Stimulated activated CD4-positive, alpha-beta T cell treated with anti-CD3 and anti-CD28 coated beads, Interleukin-12 subunit alpha, Interleukin-12 subunit beta, amount 100 ng/mL, for 4 hours (primary cell): ENCODE data around the gene MPIG6B.

Experiments used
- DNase-seq: peaks from one replicate; pipeline ENCODE4 v3.0.0-alpha.2; 2020

The MPIG6B gene, protein sequence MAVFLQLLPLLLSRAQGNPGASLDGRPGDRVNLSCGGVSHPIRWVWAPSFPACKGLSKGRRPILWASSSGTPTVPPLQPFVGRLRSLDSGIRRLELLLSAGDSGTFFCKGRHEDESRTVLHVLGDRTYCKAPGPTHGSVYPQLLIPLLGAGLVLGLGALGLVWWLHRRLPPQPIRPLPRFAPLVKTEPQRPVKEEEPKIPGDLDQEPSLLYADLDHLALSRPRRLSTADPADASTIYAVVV

GRCh38 chr6:31723245-31723979 lies at the start of gene MPIG6B:
Gene MPIG6B, plus strand, starts transcription at chr6:31723373. Its CDS starts 11 bp downstream, at chr6:31723384.
- no peak for DNase-seq

GRCh38 chr6:31676322-31676903 lies 46.8 kb upstream of the MPIG6B start:
- no peak for DNase-seq

GRCh38 chr6:31676904-31677303 lies 46.3 kb upstream of the MPIG6B start:
- no peak for DNase-seq

- no peak for DNase-seq
Measured at GRCh38 chr6:31677955-31678354, 45.2 kb upstream of the MPIG6B start.

GRCh38 chr6:31680226-31681134 lies 42.7 kb upstream of the MPIG6B start, which contains the start of gene LY6G5C:
Gene LY6G5C, minus strand, starts transcription at chr6:31681067. Its CDS starts 694 bp downstream, at chr6:31680373.
- peak; percentile 60 for DNase-seq

- peak; percentile 41 for DNase-seq
Measured at GRCh38 chr6:31681135-31681671, 42.0 kb upstream of the MPIG6B start.

DNA sequence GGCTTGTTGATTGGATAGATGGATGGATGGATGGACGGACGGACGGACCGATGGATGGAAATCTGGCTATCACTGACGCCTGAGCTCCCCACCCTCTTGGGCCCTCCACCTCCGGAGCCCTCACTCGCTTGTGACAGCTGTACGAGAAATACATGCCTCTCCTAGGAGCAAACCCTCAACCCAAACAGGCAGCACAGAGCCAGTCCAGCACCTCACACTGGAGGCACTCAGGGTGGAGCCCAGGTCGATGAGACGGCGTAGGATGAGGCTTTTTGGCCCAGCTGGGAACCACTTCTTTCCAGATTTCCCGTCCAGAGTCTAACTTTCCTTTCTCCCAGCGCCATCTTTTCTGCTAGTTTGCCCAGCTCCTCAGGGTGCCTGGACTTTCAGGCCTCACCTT lies 39.6 kb upstream of the MPIG6B start:
- no peak for DNase-seq

DNA sequence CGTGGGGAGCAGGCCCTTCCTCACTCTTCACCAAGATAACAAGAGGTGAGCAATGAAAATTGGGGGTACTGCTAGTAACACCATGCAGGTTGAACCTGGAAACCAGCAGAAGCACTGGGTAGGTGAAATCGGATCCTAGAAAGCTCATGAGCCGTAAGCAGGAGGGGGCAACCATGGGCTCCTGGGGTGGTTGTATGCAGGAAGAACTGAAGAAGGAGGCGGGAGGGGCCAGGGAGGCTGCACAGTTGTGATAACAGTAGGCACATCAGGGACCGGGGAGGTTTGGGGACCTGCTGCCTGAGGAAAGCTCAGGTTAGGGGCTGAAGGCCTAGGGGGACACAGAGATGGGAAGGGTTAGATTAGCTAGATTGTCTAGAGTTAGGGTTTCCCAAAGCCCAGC lies 36.7 kb upstream of the MPIG6B start:
- DNase-seq = no peak

DNA sequence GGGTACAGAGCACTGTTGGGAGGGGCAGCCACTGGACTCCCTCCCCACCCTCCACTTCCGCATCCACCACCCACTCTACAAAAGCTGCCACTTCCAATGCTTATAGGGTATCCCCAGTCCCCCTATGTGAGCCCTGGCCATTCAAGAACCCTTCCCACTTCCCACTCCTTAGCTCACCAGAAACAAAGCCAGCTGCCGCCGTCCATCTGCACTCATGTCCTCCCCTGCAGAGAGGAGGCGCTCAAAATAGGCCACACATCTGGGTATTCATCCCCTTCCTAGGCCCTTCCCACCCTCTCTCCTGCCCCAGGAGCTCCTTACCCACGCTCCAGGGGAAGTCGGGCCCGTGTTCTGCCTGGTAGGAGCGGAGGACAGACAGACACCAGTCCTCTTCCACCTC lies 35.9 kb upstream of the MPIG6B start:
- no peak for DNase-seq

DNA sequence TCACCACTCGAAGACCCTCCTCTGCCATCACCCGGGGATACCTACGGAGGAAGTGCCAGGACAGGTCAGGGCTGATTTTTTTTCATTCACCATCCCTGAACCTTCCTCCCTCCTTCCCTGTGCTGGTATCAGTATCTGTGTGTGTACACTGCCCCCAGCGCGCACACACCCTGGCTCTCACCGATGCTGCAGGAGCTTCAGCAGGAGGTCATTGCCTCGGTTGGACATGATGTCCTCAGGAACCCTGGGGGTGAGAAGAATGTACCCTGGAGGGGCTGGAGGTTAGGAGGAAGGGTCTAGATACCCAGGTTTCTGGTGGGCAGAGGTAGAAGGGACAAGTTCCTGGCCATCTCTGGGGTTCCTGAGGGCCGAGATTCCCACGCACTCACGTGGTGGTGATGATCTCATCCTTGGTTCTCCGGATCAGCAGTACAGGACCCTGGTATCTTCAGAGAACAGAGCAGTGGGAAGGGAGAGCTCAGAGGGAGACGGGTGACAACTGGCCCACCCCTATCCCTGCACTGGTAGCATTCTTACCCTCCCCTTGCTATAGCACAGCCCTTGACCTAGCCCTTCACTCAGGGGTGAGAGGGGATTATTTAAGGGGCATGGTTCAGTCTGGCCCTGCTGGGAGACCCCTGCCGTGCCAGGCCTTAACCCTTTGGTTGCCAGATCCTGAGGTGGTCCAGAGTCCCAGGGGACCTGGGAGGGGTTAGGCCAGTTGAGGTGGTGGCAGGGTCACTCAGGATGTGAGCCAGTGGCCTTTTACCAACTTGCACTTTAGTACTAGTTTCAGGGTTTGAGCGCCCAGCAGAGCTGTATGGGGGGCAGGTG lies 35.1 kb upstream of the MPIG6B start:
- DNase-seq = no peak

- no peak for DNase-seq
Measured at GRCh38 chr6:31689249-31690110, 33.7 kb upstream of the MPIG6B start.

GRCh38 chr6:31690231-31691077 lies 32.7 kb upstream of the MPIG6B start:
- no peak for DNase-seq

DNA sequence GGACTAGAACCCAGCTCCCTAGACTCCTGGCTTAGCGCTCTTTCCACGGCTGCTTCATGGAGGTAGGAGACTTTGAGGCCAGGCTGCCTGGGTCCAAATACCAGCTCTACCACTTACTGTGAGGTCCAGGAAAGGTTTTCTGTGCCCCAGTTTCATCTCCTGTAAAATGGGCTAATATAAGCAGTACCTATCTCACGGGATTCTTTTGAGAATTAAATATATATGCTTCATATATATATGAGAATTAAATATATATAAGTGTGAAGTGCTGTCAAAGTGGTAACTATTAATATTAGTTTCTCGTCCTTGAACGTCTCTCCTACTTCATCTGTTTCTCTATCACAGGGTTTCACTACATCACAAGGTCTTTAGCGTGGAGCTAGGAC lies 32.1 kb upstream of the MPIG6B start:
- no peak for DNase-seq

GRCh38 chr6:31691564-31692108 lies 31.5 kb upstream of the MPIG6B start:
- no peak for DNase-seq

GRCh38 chr6:31692353-31692752 lies 30.8 kb upstream of the MPIG6B start:
- DNase-seq = no peak

DNA sequence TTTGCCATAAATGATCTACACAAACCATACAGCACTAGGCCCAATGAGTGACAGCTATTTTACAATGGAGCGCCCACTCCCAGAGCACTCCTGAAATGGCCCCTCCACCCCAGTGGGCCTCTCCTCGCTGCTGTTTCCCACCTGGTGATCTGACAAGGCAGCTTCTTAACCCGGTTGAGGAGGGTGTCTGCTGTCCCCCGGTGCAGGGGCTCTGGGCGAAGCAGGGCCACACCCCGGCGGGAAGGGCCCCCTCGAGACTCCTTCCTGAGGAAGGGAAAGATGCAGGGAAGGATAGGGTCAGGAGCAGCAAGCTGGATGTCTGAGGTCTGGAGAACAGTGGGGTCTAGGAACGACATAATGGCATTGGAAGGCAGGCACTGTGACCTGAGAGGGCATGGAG lies 30.3 kb upstream of the MPIG6B start:
- no peak for DNase-seq

- no peak for DNase-seq
Measured at GRCh38 chr6:31693535-31693934, 29.6 kb upstream of the MPIG6B start.

DNA sequence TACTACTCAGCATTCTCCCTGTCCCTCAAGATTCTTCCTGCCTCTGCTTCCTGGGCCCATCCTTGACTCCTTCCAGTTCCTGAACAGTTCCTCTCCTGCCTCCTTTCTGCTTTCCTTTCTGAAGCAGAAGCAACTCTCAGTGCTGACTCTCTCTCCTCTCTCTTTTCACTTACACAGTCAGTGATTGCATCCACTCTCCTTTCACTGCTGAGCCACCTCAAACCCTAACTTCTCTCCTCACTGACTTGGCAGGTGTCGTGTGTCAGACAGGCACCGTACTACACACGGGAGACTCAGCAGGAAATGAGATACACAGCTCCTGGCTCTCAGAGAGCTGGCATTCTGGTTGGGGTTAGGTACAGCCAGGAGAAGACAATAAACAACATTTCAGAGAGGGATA lies 25.6 kb upstream of the MPIG6B start:
- no peak for DNase-seq

DNA sequence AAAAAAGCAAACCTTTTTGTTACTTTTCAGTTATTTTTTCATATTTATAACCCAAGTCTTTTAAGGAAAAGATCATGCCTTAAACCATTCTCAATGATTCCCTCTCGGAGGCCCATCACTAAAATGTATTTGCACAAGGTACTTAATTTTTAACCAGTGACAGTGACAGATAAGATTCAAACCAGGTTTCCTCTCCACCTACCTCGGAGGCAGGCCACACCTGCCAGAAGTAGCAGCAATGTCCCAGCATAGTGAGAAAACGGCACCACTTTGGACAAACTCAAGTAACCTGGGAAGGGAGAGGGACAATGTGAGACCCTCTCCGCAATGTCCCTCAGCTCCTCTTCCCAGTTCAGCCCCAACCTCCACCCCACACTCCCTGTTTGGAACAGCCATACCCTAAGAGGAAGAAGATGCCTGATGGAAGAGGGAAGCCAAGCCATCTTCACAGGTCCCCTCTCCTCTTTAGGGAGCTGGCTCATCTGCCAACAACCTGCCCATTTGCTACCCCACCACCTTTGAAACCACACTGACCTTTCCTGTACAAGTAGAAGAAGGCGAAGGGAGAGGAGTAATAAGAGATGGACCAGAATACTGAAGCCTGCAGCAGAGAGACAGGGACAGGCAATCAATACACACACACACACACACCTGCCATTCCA lies 22.3 kb upstream of the MPIG6B start:
- DNase-seq = no peak
